ENCODE measurements around the gene FMO3. TPM values are rescaled to one million over a fixed set of nuclear protein-coding genes. Genes with fewer than 3 reads are reported as not detected.

The FMO3 gene
- total and polyA plus RNA-seq, 10 donors, result 0.20 to 1.0 (median 0.64) TPM; not detected in 5

GRCh38 chr1:171061425-171062143, 29.1 kb upstream of the FMO3 start:
- DNase-seq, result no peak
- no peaks in the 10 kb centered on the region for H3K4me1 ChIP-seq
- no peaks in the 10 kb centered on the region for H3K27me3 ChIP-seq (replicated peaks in 1 of 7)
- TF ChIP-seq POLR2A (IDR thresholded peaks at IDR 0.05) (no peak), POLR2AphosphoS5 (IDR thresholded peaks at IDR 0.05) (no peak), CTCF (IDR thresholded peaks at IDR 0.05 in 8 of 11, conservative IDR thresholded peaks at IDR 0.05 in 3 of 11) (no peak)
- intact Hi-C loops (cut with DNase I; ENCODE audit: low total_unique reads), result no loop called here
- H3K4me3 ChIP-seq, result no peak overlapping the region
- 61 to 82% (median 68%) methylated on average over 2 of the region's 2 CpGs for WGBS, 5 donors
- no peaks in the 10 kb centered on the region for H3K36me3 ChIP-seq
- peaks cover 0 to 8% (median 0%) of the 10 kb centered on the region in 8 donors for H3K9me3 ChIP-seq
- no peak overlapping the region for H3K27ac ChIP-seq

GRCh38 chr1:171062902-171063301, 27.8 kb upstream of the FMO3 start:
- H3K36me3 ChIP-seq, result no peaks in the 10 kb centered on the region
- peaks cover 0 to under 1% (median 0%) of the 10 kb centered on the region in 8 donors for H3K9me3 ChIP-seq
- H3K27ac ChIP-seq, result no peak overlapping the region
- no peaks in the 10 kb centered on the region for H3K27me3 ChIP-seq (replicated peaks in 1 of 7)
- no peak overlapping the region for H3K4me3 ChIP-seq
- no peaks in the 10 kb centered on the region for H3K4me1 ChIP-seq
- no peak for DNase-seq
- WGBS, 5 donors, result 79 to 91% (median 82%) methylated on average over 4 of the region's 4 CpGs
- TF ChIP-seq POLR2A (IDR thresholded peaks at IDR 0.05), result no peak
- TF ChIP-seq CTCF (IDR thresholded peaks at IDR 0.05 in 8 of 11, conservative IDR thresholded peaks at IDR 0.05 in 3 of 11), result no peak
- TF ChIP-seq POLR2AphosphoS5 (IDR thresholded peaks at IDR 0.05), result no peak
- intact Hi-C loops (cut with DNase I; ENCODE audit: low total_unique reads), result no loop called here

- 59 to 71% (median 64%) methylated on average over 3 of the region's 3 CpGs for WGBS, 5 donors
These were observed 15.7 kb upstream of the FMO3 start for GRCh38 chr1:171075041-171075440.

More at GRCh38 chr1:171075041-171075440, 15.7 kb upstream of the FMO3 start:
- Histone ChIP-seq H3K27me3 (replicated peaks in 1 of 7) (no peaks in the 10 kb centered on the region), H3K9me3 (peaks cover 0 to 4% (median 0%) of the 10 kb centered on the region in 8 donors), H3K36me3 (no peaks in the 10 kb centered on the region), H3K27ac (no peak overlapping the region), H3K4me3 (no peak overlapping the region), H3K4me1 (no peaks in the 10 kb centered on the region)
- TF ChIP-seq CTCF (IDR thresholded peaks at IDR 0.05 in 8 of 11, conservative IDR thresholded peaks at IDR 0.05 in 3 of 11), result no peak
- no peak for TF ChIP-seq POLR2A (IDR thresholded peaks at IDR 0.05)
- no peak for TF ChIP-seq POLR2AphosphoS5 (IDR thresholded peaks at IDR 0.05)
- DNase-seq, result no peak
- intact Hi-C loops (cut with DNase I; ENCODE audit: low total_unique reads), result no loop called here
